ENCODE data around the gene BUB3.

DNA sequence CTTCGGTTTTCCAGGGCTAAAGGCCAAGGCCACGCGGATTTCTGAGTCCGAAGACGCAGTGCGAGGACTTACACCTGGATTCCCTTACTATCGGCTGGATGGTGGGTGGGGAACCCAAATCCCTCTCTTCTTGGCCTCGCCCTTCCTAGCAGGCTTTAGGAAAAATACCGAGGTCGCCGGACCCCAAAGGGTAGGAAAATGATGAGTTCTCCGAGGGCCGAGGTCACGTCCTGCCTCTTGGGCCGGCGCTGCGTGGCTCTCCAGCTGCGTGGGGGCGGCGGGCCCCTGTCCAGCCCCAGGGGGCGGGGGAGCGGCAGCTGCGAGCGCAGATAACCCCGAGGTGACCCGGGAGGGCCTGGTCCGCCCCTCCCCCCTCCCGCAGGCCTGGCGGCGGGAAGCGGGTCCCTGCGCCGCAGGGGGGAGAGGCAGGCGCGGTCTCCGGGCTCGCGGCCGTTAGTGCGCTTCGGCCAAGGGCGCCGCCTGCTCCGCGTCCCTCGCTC lies 19.2 kb upstream of the BUB3 start:
- TF ChIP-seq EZH2 (IDR thresholded peaks at IDR 0.05) (no peak), POLR2AphosphoS5 (IDR thresholded peaks at IDR 0.05; ENCODE audit: borderline replicate concordance, low read depth, low read length) (no peak), FOXP2 (optimal IDR thresholded peaks at IDR 0.05; ENCODE audit: control extremely low read depth, extremely low read length, insufficient read depth) (no peak)
